NCI-H187 (cell line): ENCODE data around the gene SNRPD3.

ENCODE experiments used
- DNase-seq, 2 experiments: peaks; one replicate each; lab custom pipeline; 2025; lab: John Stamatoyannopoulos, UW

Gene SNRPD3

GRCh38 chr22:24567668-24568067, 11.9 kb downstream of the SNRPD3 start:
- DNase-seq = no peak

GRCh38 chr22:24571266-24571665, 15.5 kb downstream of the SNRPD3 start:
- no peak for DNase-seq

- no peak for DNase-seq
Observed at GRCh38 chr22:24576778-24577177, 21.0 kb downstream of the SNRPD3 start.

GRCh38 chr22:24578355-24579257, 22.8 kb downstream of the SNRPD3 start:
- no peak for DNase-seq

- DNase-seq = no peak
Observed at GRCh38 chr22:24579258-24579601, 23.4 kb downstream of the SNRPD3 start.

- no peak for DNase-seq
Observed at GRCh38 chr22:24580276-24580675, 24.5 kb downstream of the SNRPD3 start.

GRCh38 chr22:24582056-24582814, 26.4 kb downstream of the SNRPD3 start:
- no peak for DNase-seq

- peak in 1 of 2 experiments; percentile 16 for DNase-seq
Observed at GRCh38 chr22:24583221-24584165, 27.7 kb downstream of the SNRPD3 start.

- DNase-seq = no peak
Observed at GRCh38 chr22:24584166-24584790, 28.5 kb downstream of the SNRPD3 start.

- DNase-seq = no peak
Observed at GRCh38 chr22:24584871-24585411, 29.1 kb downstream of the SNRPD3 start.

GRCh38 chr22:24585461-24585860, 29.7 kb downstream of the SNRPD3 start:
- DNase-seq = no peak

GRCh38 chr22:24585927-24586546, 30.2 kb downstream of the SNRPD3 start:
- DNase-seq = no peak

GRCh38 chr22:24587251-24587650, 31.5 kb downstream of the SNRPD3 start:
- DNase-seq = no peak

GRCh38 chr22:24587948-24588347, 32.1 kb downstream of the SNRPD3 start:
- no peak for DNase-seq

- DNase-seq = no peak
Observed at GRCh38 chr22:24588381-24588756, 32.6 kb downstream of the SNRPD3 start.

- no peak for DNase-seq
Observed at GRCh38 chr22:24588757-24589481, 33.1 kb downstream of the SNRPD3 start.

GRCh38 chr22:24589518-24590030, 33.8 kb downstream of the SNRPD3 start:
- DNase-seq = no peak

GRCh38 chr22:24590596-24591173, 34.9 kb downstream of the SNRPD3 start:
- DNase-seq = no peak

- DNase-seq = no peak
Observed at GRCh38 chr22:24591286-24591830, 35.6 kb downstream of the SNRPD3 start.
